HL-60 (cell line): ENCODE data around the gene FBXO42.

Experiments used
- CTCF ChIP-seq: IDR thresholded peaks from one replicate; pipeline ENCODE4 v1.5.1; 2011; ENCODE audit warnings: low read length, control low read depth, inconsistent platforms; ENCODE audit not compliant: insufficient read depth
- GABPA ChIP-seq: IDR thresholded peaks from 2 replicates; pipeline ENCODE4 v1.6.1; 2012; ENCODE audit warnings: low read depth
- POLR2AphosphoS5 ChIP-seq: IDR thresholded peaks from 2 replicates; pipeline ENCODE4 v1.6.1; 2012; ENCODE audit warnings: low read depth
- REST ChIP-seq: IDR thresholded peaks from 2 replicates; pipeline ENCODE4 v1.6.1; 2012; ENCODE audit warnings: low read depth; ENCODE audit not compliant: insufficient replicate concordance

GRCh38 chr1:16367968-16368890, 15.9 kb upstream of the FBXO42 start:
- TF ChIP-seq CTCF (no peak), POLR2AphosphoS5 (no peak), REST (no peak), GABPA (no peak)
